IPS-20b (cell line): ENCODE results near the gene KLK11.
"Not testable (repeated sequence)": the region's sequence is repeated elsewhere in the genome, so short reads cannot be mapped to it uniquely, and the experiment has no call there.

Experiments used
- H3K27ac ChIP-seq: one replicate; pipeline ENCODE4 v1.5.1; 2013; ENCODE audit warnings: low read length
- H3K27me3 ChIP-seq: 2 replicates; pipeline ENCODE4 v1.6.1; 2013; ENCODE audit warnings: mild to moderate bottlenecking, low read length, inconsistent platforms; ENCODE audit not compliant: insufficient read depth
- H3K36me3 ChIP-seq: 2 replicates; pipeline ENCODE4 v1.6.1; 2013; ENCODE audit warnings: low read depth, mild to moderate bottlenecking, inconsistent platforms, low read length, moderate library complexity; ENCODE audit not compliant: insufficient read depth
- H3K4me1 ChIP-seq: 2 replicates; pipeline ENCODE4 v1.6.1; 2013; ENCODE audit warnings: mild to moderate bottlenecking, control low read depth, inconsistent platforms, low read length, moderate library complexity; ENCODE audit not compliant: insufficient read depth
- H3K4me3 ChIP-seq: 2 replicates; pipeline ENCODE4 v1.5.1; 2013; ENCODE audit warnings: mild to moderate bottlenecking, low read length, inconsistent platforms
- H3K9ac ChIP-seq: 2 replicates; pipeline ENCODE4 v1.6.1; 2013; ENCODE audit warnings: low read depth, mild to moderate bottlenecking, inconsistent platforms, low read length, moderate library complexity
- H3K9me3 ChIP-seq: 2 replicates; pipeline ENCODE4 v1.6.1; 2013; ENCODE audit warnings: mild to moderate bottlenecking, low read depth, low read length, inconsistent platforms; ENCODE audit not compliant: insufficient read depth

The KLK11 gene

DNA sequence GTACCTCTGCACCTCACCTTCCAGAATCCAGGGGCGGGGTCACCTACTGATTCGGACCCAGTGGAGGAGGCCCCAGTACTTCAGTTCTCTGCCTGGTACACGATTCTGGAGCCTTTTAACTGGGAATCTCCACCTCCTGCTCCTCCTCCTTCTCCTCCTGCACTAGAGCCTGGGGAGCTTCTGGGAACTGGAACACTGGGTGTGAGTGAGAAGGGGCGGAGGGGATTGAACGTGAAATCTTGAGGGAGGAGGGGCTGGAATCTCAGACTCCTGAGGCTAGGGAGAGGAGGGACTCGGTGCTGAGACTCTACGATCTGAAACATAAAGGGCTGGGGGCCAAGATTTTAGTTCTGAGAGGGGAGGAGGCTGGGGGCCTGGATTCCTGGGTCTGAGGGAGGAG is 24.9 kb downstream of the KLK11 start, which contains the start of gene KLK8:
KLK8 (minus strand) TSS at position 90 of the 400 bp plus-strand sequence. CDS start 437 bp downstream, outside the sequence.
- 0 out of 2 replicates have a peak, but pooled peaks cover 4% of the 10 kb centered on the region for H3K27me3 ChIP-seq
- H3K9ac ChIP-seq = no peak within 1 kb of the TSS
- peak within 1 kb of the TSS; percentile 33 for H3K4me3 ChIP-seq

DNA sequence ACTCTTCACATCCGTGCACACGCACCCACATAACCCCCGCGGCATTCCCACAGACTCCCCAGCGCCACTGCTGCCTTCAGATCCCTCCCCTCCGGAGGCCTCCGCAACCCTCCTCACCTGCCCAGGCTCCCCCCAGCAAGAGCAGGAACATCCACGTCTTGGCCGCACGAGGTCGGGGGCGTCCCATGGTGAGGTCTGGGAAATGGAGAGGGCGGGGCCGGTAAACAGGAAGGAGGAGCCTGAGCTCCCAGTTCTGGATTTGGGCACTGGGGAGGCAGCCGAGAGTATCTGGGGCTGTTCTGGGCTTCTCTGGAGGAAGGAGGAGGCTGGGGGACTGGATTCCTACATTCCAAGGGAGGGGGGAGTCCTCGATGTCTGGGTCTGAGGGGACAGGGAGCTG is 25.4 kb downstream of the KLK11 start:
- H3K27me3 ChIP-seq = 0 out of 2 replicates have a peak, but pooled peaks cover 4% of the 10 kb centered on the region
- no peak overlapping the region for H3K9ac ChIP-seq
- peaks cover 3% of the 10 kb centered on the region; the same call in 1 of the 2 replicates for H3K4me1 ChIP-seq
- no peaks in the 10 kb centered on the region for H3K9me3 ChIP-seq
- no peak overlapping the region; the same call in 1 of the 2 replicates for H3K4me3 ChIP-seq
- no peak overlapping the region for H3K27ac ChIP-seq
- no peaks in the 10 kb centered on the region for H3K36me3 ChIP-seq

More for the DNA sequence above, 24.9 kb downstream of the KLK11 start, which contains the start of gene KLK8:
- Histone ChIP-seq H3K27ac (no peak within 1 kb of the TSS), H3K9me3 (no peaks in the 10 kb centered on the region), H3K36me3 (no peaks in the 10 kb centered on the region), H3K4me1 (peaks cover 3% of the 10 kb centered on the region; the same call in 1 of the 2 replicates)

DNA sequence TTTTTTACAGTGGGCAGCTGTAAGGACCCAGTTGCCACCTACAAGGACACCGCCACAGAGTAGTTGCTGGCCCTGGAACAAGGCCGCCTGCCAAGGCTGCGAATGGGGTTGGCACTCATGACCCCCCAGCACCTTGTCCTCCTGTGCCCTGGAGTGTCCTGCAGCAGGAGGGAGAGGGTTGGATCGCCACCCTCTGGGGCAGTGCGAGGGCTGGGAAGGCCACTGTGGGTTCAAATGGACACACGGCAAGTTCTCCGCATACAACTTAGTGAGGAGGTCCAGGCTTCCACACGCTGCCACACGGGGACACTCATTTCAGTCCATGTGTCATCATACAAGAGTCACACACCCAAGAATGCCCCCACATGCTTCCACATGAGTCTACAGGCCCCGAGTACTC is 26.0 kb downstream of the KLK11 start:
- no peaks in the 10 kb centered on the region; the same call in 1 of the 2 replicates for H3K9me3 ChIP-seq
- H3K36me3 ChIP-seq = no peaks in the 10 kb centered on the region
- no peak overlapping the region for H3K9ac ChIP-seq
- no peak overlapping the region for H3K4me3 ChIP-seq
- 0 out of 2 replicates have a peak, but pooled peaks cover 4% of the 10 kb centered on the region for H3K27me3 ChIP-seq
- H3K27ac ChIP-seq = no peak overlapping the region
- H3K4me1 ChIP-seq = peaks cover 3% of the 10 kb centered on the region; the same call in 1 of the 2 replicates

DNA sequence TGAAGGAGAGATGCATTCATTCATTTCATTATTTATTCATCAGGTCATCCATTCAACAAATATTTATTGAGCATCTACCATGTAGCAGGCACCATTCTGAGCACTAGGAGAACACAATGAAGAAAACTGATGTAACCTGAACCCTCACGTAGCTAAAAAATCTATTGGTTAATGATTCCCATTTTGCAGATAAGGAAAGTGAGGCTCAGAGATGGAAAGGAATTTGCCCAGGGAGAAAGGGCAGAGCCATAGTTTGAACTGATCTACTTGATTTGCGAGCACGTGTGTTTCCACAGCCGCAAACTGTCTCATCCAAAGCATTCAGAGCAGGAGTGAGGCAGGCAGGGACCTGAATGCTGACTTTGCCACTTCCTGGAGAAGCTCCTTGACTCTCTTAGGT is 27.7 kb downstream of the KLK11 start:
- Histone ChIP-seq H3K27me3 (0 out of 2 replicates have a peak, but pooled peaks cover 4% of the 10 kb centered on the region), H3K4me3 (no peak overlapping the region), H3K9me3 (peaks cover 3% of the 10 kb centered on the region)

DNA sequence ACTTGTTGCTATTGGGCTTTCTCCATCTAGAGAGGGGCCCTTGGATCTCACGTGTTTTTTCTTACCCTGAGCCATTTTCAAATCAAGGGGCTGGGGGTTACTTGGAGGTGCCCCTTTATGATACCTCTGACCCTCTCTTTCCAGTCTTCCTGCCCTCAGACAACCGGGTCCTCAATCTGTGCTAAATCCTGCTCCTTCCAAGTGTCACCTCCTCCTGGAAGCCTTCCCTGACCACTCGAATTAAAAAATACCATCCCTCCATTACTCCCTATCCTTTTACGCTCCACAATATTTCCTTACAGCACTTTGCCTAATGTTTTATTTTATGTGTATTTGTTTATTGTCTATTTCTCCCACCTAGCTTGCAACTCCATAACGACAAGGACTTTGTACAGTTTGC is 28.4 kb downstream of the KLK11 start:
- 0 out of 2 replicates have a peak, but pooled peaks cover 4% of the 10 kb centered on the region for H3K27me3 ChIP-seq
- H3K4me3 ChIP-seq = no peak overlapping the region
- peaks cover 3% of the 10 kb centered on the region for H3K9me3 ChIP-seq
- no peak overlapping the region for H3K27ac ChIP-seq
- peaks cover 3% of the 10 kb centered on the region; the same call in 1 of the 2 replicates for H3K4me1 ChIP-seq
- no peaks in the 10 kb centered on the region for H3K36me3 ChIP-seq
- no peak overlapping the region for H3K9ac ChIP-seq

More for the DNA sequence above, 27.7 kb downstream of the KLK11 start:
- H3K36me3 ChIP-seq = no peaks in the 10 kb centered on the region
- H3K27ac ChIP-seq = no peak overlapping the region
- H3K4me1 ChIP-seq = peaks cover 3% of the 10 kb centered on the region; the same call in 1 of the 2 replicates
- no peak overlapping the region for H3K9ac ChIP-seq

DNA sequence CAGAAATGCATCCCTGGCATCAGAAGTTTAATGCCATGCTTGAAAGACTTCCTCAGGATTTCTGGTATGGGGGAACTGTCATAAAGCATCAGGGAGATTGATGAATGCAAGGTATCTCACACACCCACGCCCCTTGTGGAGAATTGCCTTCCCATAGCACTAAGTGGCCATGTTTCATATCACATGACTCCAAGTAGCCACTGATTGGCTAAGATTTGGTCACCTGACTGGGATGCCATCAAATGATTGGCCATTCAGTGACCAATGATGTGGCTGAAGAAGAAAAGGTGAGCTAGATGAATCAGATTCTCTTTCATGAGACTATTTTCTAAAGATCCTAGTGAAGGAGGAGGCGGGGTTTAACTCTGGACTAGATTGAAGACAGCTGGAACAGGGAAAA is 32.3 kb downstream of the KLK11 start:
- H3K4me1 ChIP-seq = no peaks in the 10 kb centered on the region
- H3K4me3 ChIP-seq = no peak overlapping the region
- no peaks in the 10 kb centered on the region for H3K36me3 ChIP-seq
- H3K9ac ChIP-seq = no peak overlapping the region
- H3K9me3 ChIP-seq = peaks cover 3% of the 10 kb centered on the region
- peaks cover 7% of the 10 kb centered on the region; the same call in 1 of the 2 replicates for H3K27me3 ChIP-seq
- H3K27ac ChIP-seq = no peak overlapping the region

DNA sequence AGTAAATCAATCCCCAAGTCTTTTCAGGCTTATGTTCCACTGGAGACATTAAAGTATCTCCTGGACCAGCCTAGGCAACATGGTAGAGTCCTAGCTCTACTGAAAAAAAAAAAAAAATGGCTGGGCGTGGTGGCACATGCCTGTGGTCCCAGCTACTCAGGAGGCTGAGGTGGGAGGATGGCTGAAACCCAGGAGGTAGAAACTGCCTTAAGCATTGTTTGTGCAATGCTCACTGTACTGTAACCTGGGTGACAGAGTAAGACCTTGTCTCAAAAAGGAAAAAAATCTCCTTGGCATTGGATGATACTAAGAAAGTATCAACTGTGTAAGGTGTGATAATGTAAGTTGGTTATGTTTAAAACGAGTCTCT is 33.8 kb downstream of the KLK11 start:
- Histone ChIP-seq H3K36me3 (no peaks in the 10 kb centered on the region), H3K4me1 (no peaks in the 10 kb centered on the region), H3K27ac (no peak overlapping the region), H3K9me3 (peaks cover 6% of the 10 kb centered on the region), H3K9ac (no peak overlapping the region), H3K4me3 (no peak overlapping the region), H3K27me3 (peaks cover 18% of the 10 kb centered on the region)

DNA sequence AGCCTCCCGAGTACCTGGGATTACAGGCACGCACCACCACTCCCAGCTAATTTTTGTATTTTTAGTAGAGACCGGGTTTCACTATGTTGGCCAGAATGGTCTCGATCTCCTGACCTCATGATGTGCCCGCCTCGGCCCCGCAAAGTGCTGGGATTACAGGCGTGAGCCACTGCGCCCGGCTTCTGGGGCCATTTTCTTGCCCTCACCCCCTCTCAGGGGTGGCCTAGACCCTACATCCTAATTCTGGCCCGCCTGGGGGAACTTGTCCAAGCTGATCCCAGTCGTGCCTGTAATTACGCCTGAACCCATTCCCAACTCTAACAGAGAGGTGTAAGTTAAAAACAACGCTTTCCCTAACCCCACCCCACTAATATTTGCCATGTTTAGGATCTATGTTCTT is 42.0 kb downstream of the KLK11 start:
- H3K27ac ChIP-seq, H3K36me3 ChIP-seq, H3K9me3 ChIP-seq, H3K4me3 ChIP-seq, H3K9ac ChIP-seq, H3K4me1 ChIP-seq: not testable (repeated sequence)
- H3K27me3 ChIP-seq = peaks cover 21% of the 10 kb centered on the region

DNA sequence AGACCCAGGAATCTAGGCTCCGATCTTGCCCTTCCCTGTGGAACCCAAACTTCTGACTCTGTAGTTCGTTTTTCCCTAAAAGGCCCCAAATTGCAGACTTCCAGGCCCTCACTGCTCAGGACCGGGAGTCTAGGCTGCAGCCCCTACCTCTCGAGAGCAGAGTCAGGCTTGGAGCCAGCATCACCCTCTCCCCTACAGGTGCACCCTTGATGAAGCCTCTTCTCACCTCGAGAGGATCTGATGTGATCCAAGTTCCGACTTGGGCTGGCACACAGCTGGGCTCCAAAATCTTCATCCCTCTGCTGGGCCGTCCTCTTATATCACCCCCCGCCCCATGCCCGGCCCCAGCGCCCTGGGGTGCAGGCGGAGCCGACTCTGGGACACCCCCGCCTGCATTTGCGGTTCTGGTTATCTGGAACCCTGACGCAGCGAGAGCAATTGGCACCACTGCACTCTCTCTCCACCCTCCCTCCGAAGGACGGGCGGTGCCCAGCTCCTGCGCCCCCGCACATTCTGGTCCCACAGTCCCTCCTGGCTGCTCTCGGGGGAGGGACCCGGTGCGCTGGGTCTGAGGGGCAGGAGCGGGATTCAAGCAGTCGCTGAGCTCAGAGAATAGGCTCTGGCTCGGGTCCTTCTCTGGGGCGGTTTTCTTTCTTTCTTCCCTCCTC is 42.7 kb downstream of the KLK11 start, which contains the start of gene KLK7:
KLK7 (minus strand) TSS at position 293 of the 668 bp plus-strand sequence. CDS start 1,518 bp downstream, outside the sequence.
- Histone ChIP-seq H3K9me3 (peaks cover 2% of the 10 kb centered on the region; the same call in 1 of the 2 replicates), H3K27me3 (peaks cover 20% of the 10 kb centered on the region), H3K9ac (no peak within 1 kb of the TSS), H3K27ac (no peak within 1 kb of the TSS), H3K4me3 (peak within 1 kb of the TSS; percentile 55; the same call in 1 of the 2 replicates), H3K36me3 (no peaks in the 10 kb centered on the region), H3K4me1 (no peaks in the 10 kb centered on the region)

DNA sequence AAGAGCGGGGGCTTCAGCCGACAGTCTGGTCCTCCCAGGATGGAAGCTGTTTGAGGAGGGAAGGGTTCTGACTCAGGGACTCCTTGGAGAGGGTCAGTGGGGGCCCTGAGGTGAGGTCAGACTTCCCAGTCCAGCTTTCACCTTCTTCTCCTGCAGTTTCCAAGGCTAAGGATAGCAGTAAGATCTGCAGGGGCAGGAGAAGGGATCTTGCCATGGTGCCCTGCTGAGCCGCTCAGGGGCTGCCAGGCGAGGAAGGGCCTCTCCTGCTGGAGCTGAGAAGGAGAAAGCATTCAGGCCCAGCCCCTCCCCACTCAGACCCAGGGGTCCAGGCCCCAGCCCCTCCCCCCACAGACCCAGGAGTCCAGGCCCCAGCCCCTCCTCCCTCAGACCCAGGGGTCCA is 44.2 kb downstream of the KLK11 start:
- no peak overlapping the region for H3K9ac ChIP-seq
- H3K4me3 ChIP-seq = no peak overlapping the region
- no peaks in the 10 kb centered on the region for H3K4me1 ChIP-seq
- H3K27ac ChIP-seq = no peak overlapping the region
- no peaks in the 10 kb centered on the region for H3K36me3 ChIP-seq
- H3K27me3 ChIP-seq = peaks cover 7% of the 10 kb centered on the region; the same call in 1 of the 2 replicates
- H3K9me3 ChIP-seq = peaks cover 3% of the 10 kb centered on the region; the same call in 1 of the 2 replicates

DNA sequence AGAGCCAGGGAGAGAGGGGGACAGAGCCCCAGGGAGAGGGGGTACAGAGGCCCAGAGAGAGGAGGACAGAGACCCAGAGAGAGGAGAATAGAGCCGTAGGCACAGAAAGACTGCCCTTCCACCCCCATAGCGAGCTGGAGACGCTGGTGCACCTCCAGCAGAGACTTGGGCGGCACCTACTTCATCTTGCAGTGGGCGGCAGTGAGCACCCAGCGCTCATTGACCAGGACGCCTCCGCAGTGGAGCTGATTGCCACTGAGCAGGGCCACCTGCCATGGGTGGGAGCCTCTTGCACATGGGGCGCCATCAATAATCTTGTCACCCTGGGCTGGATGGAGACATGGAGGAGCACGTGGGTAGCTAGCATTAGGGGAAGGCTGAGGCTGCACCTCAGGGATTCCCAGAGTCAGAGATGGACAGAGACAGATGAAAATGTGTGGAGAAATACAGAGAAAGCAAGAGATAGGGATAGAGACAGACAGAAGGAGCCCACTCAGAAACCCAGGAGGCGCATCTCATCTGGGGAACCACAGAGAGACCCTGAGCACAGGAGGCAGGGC is 44.7 kb downstream of the KLK11 start:
- no peaks in the 10 kb centered on the region for H3K4me1 ChIP-seq
- H3K36me3 ChIP-seq = no peaks in the 10 kb centered on the region
- no peak overlapping the region for H3K9ac ChIP-seq
- no peak overlapping the region for H3K27ac ChIP-seq
- no peak overlapping the region for H3K4me3 ChIP-seq
- H3K9me3 ChIP-seq = peaks cover 5% of the 10 kb centered on the region; the same call in 1 of the 2 replicates
- H3K27me3 ChIP-seq = peaks cover 7% of the 10 kb centered on the region; the same call in 1 of the 2 replicates
